Measurements from ENCODE around the gene NOX3.
"Not testable (repeated sequence)": the region's sequence is repeated elsewhere in the genome, so short reads cannot be mapped to it uniquely, and the experiment has no call there.

GRCh38 chr6:155451530-155451929, 4.1 kb downstream of the NOX3 start:
- TF ChIP-seq SMAD1 (IDR thresholded peaks at IDR 0.05; ENCODE audit: low read depth, partially characterized antibody); POLR2AphosphoS5 (IDR thresholded peaks at IDR 0.05; ENCODE audit: low read length); CREB1 (IDR thresholded peaks at IDR 0.05; ENCODE audit: low read depth); POLR2A (IDR thresholded peaks at IDR 0.05; ENCODE audit: low read depth, low read length); CTCF (IDR thresholded peaks at IDR 0.05 in 2 of 3, conservative IDR thresholded peaks at IDR 0.05 in 1 of 3; ENCODE audit: control insufficient read depth in 2 of 3, extremely low read depth in 1 of 3, insufficient read depth in 1 of 3, low read depth in 3 of 3, low read length in 3 of 3); FOS (IDR thresholded peaks at IDR 0.05; ENCODE audit: borderline replicate concordance, extremely low read depth, insufficient read length); MYC (IDR thresholded peaks at IDR 0.05; ENCODE audit: insufficient read depth, insufficient read length, insufficient replicate concordance, low read length, severe bottlenecking); SREBF1 (IDR thresholded peaks at IDR 0.05; ENCODE audit: low read length); BCL3 (IDR thresholded peaks at IDR 0.05; ENCODE audit: borderline replicate concordance, insufficient read depth, low read depth, low read length, poor library complexity, severe bottlenecking); HDAC6 (IDR thresholded peaks at IDR 0.05; ENCODE audit: unreplicated experiment); TBL1XR1 (IDR thresholded peaks at IDR 0.05; ENCODE audit: low read depth, low read length); RFX5 (IDR thresholded peaks at IDR 0.05; ENCODE audit: low read depth, low read length): not testable (repeated sequence)
